ENCODE measurements around the gene FAU. TPM values are rescaled to one million over a fixed set of nuclear protein-coding genes. Genes with fewer than 3 reads are reported as not detected.
"Not testable (repeated sequence)": the region's sequence is repeated elsewhere in the genome, so short reads cannot be mapped to it uniquely, and the experiment has no call there.

Gene FAU
- total and polyA plus RNA-seq, 12 donors: 536 to 1,540 (median 635) TPM

GRCh38 chr11:65124480-65125196, 2.7 kb upstream of the FAU start:
- intact Hi-C loops (cut with DNase I): loop anchor here in 3 of 10 donors (5.0 kb wide), 3 partner anchors 42 to 112 kb away; partner anchors contain the start of genes CDCA5 (in 2 of the 3), ZFPL1 (in 2 of the 3), ARL2 (in 1 of the 3) and SNX15 (in 1 of the 3)
- H3K36me3 ChIP-seq: peaks cover 3 to 76% (median 61%) of the 10 kb centered on the region in 9 donors
- no peaks in the 10 kb centered on the region for H3K9me3 ChIP-seq
- no peak for TF ChIP-seq CTCF (IDR thresholded peaks at IDR 0.05)
- DNase-seq: no peak
- no peak overlapping the region for H3K27ac ChIP-seq
- H3K4me3 ChIP-seq: no peak overlapping the region
- H3K4me1 ChIP-seq: peaks cover 3 to 34% (median 24%) of the 10 kb centered on the region in 9 donors
- ATAC-seq: no peak
- WGBS, 2 donors: 88 to 92% methylated on average over 5 of the region's 5 CpGs
- H3K27me3 ChIP-seq: no peaks in the 10 kb centered on the region

GRCh38 chr11:65121447-65121864, 478 bp downstream of the FAU start:
- H3K9me3 ChIP-seq: no peaks in the 10 kb centered on the region
- no peak for ATAC-seq
- H3K4me3 ChIP-seq: peak overlapping the region; percentile 65 to 100 (median 92)
- peak overlapping the region; percentile 59 to 98 (median 90) for H3K27ac ChIP-seq
- intact Hi-C loops (cut with DNase I): loop anchor here in 3 of 10 donors (5.0 kb wide), 3 partner anchors 39 to 109 kb away; partner anchors contain the start of genes CDCA5 (in 2 of the 3), ZFPL1 (in 2 of the 3), ARL2 (in 1 of the 3) and SNX15 (in 1 of the 3)
- no peaks in the 10 kb centered on the region for H3K27me3 ChIP-seq
- peaks cover 0 to 63% (median 40%) of the 10 kb centered on the region in 9 donors for H3K36me3 ChIP-seq
- TF ChIP-seq CTCF (IDR thresholded peaks at IDR 0.05): no peak
- 1 to 2% methylated on average over 22 of the region's 22 CpGs for WGBS, 2 donors
- DNase-seq: no peak
- peaks cover 6 to 57% (median 35%) of the 10 kb centered on the region in 9 donors for H3K4me1 ChIP-seq

GRCh38 chr11:65120831-65121230, 1.1 kb downstream of the FAU start:
- DNase-seq: no peak
- Histone ChIP-seq H3K4me1 (peaks cover 9 to 63% (median 42%) of the 10 kb centered on the region in 9 donors), H3K9me3 (no peaks in the 10 kb centered on the region), H3K4me3 (peak overlapping the region; percentile 65 to 100 (median 92)), H3K36me3 (peaks cover 0 to 61% (median 34%) of the 10 kb centered on the region in 9 donors), H3K27me3 (no peaks in the 10 kb centered on the region), H3K27ac (peak overlapping the region in 9 of 10 donors; percentile 83 to 98 (median 93))
- TF ChIP-seq CTCF (IDR thresholded peaks at IDR 0.05): no peak
- WGBS, 2 donors: 73 to 77% methylated on average over 3 of the region's 3 CpGs
- ATAC-seq: no peak
- intact Hi-C loops (cut with DNase I): loop anchor here in 3 of 10 donors (5.0 kb wide), 3 partner anchors 39 to 109 kb away; partner anchors contain the start of genes CDCA5 (in 2 of the 3), ZFPL1 (in 2 of the 3), ARL2 (in 1 of the 3) and SNX15 (in 1 of the 3)

- ATAC-seq (no peak), DNase-seq (no peak)
- intact Hi-C loops (cut with DNase I): loop anchor here in 5 of 10 donors (2.0 to 10.0 kb wide), 9 partner anchors 63 to 345 kb away; partner anchors contain the start of genes ARL2 (in 3 of the 5), CAPN1 (in 1 of the 5), PPP2R5B (in 1 of the 5) and SF1 (in 1 of the 5)
- peaks cover 9 to 66% (median 43%) of the 10 kb centered on the region in 9 donors for H3K4me1 ChIP-seq
- peaks cover 0 to 56% (median 29%) of the 10 kb centered on the region in 9 donors for H3K36me3 ChIP-seq
- no peaks in the 10 kb centered on the region for H3K9me3 ChIP-seq
- no peaks in the 10 kb centered on the region for H3K27me3 ChIP-seq
- TF ChIP-seq CTCF (IDR thresholded peaks at IDR 0.05): no peak
- H3K27ac ChIP-seq: no peak overlapping the region
- H3K4me3 ChIP-seq: no peak overlapping the region
Measured at GRCh38 chr11:65119670-65119995, 2.3 kb downstream of the FAU start.

GRCh38 chr11:65118891-65119669, 2.9 kb downstream of the FAU start:
- Histone ChIP-seq H3K36me3 (peaks cover 0 to 52% (median 24%) of the 10 kb centered on the region in 9 donors), H3K4me1 (peaks cover 9 to 67% (median 43%) of the 10 kb centered on the region in 9 donors), H3K27ac (peak overlapping the region in 3 of 10 donors; percentile 9 to 95 (median 46))
- not testable (repeated sequence) for H3K9me3 ChIP-seq, H3K4me3 ChIP-seq, DNase-seq, ATAC-seq, H3K27me3 ChIP-seq
- WGBS, 2 donors: 91 to 93% methylated on average over 18 of the region's 18 CpGs
- intact Hi-C loops (cut with DNase I): loop anchor here in 5 of 10 donors (2.0 to 10.0 kb wide), 9 partner anchors 63 to 344 kb away; partner anchors contain the start of genes ARL2 (in 3 of the 5), CAPN1 (in 1 of the 5), PPP2R5B (in 1 of the 5) and SF1 (in 1 of the 5)
